K562 (cell line): ENCODE measurements around the gene SOX6. TPM values are rescaled to one million over a fixed set of nuclear protein-coding genes. Genes with fewer than 3 reads are reported as not detected.

ENCODE experiments used
- ELF1 ChIP-seq: fragments of 200-800 bp; sonication (Bioruptor generic); IDR thresholded peaks from 2 replicates; pipeline ENCODE4 v1.6.1; 2016; ENCODE audit warnings: missing genetic modification characterization, missing compliant biosample characterization
- MEF2A ChIP-seq: IDR thresholded peaks from 2 replicates; pipeline ENCODE4 v1.6.1; 2011; ENCODE audit warnings: low read depth, mild to moderate bottlenecking, low read length, moderate library complexity; ENCODE audit not compliant: control insufficient read depth
- MEF2D ChIP-seq: conservative IDR thresholded peaks from 2 replicates; pipeline ENCODE4 v1.6.1; 2016; ENCODE audit warnings: low read depth, missing genetic modification characterization, missing compliant biosample characterization
- NFE2 ChIP-seq: IDR thresholded peaks from 2 replicates; pipeline ENCODE4 v1.6.1; 2014; ENCODE audit warnings: antibody characterized with exemption, low read depth
- NR2C1 ChIP-seq, 2 experiments: fragments of 450-650 bp; IDR thresholded peaks; 2 replicates each; pipeline ENCODE4 v1.6.1; 2017; ENCODE audit warnings: mild to moderate bottlenecking in 2 of 2, antibody characterized with exemption in 1 of 2, inconsistent platforms in 1 of 2, missing compliant biosample characterization in 1 of 2, missing genetic modification characterization in 1 of 2
- PKNOX1 ChIP-seq: fragments of 450-650 bp; IDR thresholded peaks from 2 replicates; pipeline ENCODE4 v1.6.1; 2016
- POLR2AphosphoS5 ChIP-seq: IDR thresholded peaks from 2 replicates; pipeline ENCODE4 v1.6.1; 2011; ENCODE audit warnings: mild to moderate bottlenecking, low read depth, low read length, moderate library complexity; ENCODE audit not compliant: control insufficient read depth, insufficient read depth
- SMARCB1 ChIP-seq: IDR thresholded peaks from 2 replicates; pipeline ENCODE4 v1.6.1; 2011; ENCODE audit warnings: improper control_type of control experiment, low read depth; ENCODE audit not compliant: insufficient read length
- ZFX ChIP-seq: sonication (generic); formaldehyde crosslinking; IDR thresholded peaks from 2 replicates; pipeline ENCODE4 v1.8.0; 2022; ENCODE audit warnings: mild to moderate bottlenecking, missing genetic modification reagents, moderate library complexity
- ZNF561 ChIP-seq: fragments of 450-650 bp; formaldehyde crosslinking; conservative IDR thresholded peaks from 2 replicates; pipeline ENCODE4 v1.4.0; 2020; ENCODE audit warnings: mild to moderate bottlenecking, moderate library complexity
- ZNF592 ChIP-seq: fragments of 450-650 bp; IDR thresholded peaks from 2 replicates; pipeline ENCODE4 v1.6.1; 2017; ENCODE audit warnings: antibody characterized with exemption, mild to moderate bottlenecking
- ZNF644 ChIP-seq: fragments of 200-800 bp; sonication (Bioruptor generic); IDR thresholded peaks from 2 replicates; pipeline ENCODE4 v1.6.1; 2016; ENCODE audit warnings: low read depth, missing genetic modification characterization, missing compliant biosample characterization
- polyA plus RNA-seq, 8 experiments: library from polyadenylated mRNA; depleted of rRNA in 4 of 8; stranded (reverse) in 5 of 8; unstranded in 3 of 8; fragments of >200 nt; fragmentation: Nextera tagmentation in 2 of 8; fragmentation: Illumina TruSeq in 1 of 8; extraction: Ambion mirVana in 2 of 8; extraction: Trizol in 1 of 8; gene quantifications; 2 replicates each; pipeline versions ENCODE4 v1.2.1 to v1.2.3, GENCODE V29; 2011 to 2014; ENCODE audit warnings: inconsistent platforms in 1 of 8, missing spikeins in 1 of 8
- total RNA-seq, 7 experiments: library from RNA; depleted of rRNA in 6 of 7; stranded (reverse); fragments of >200 nt in 6 of 7; fragmentation: Illumina TruSeq in 2 of 7; extraction: Trizol in 2 of 7; gene quantifications; 2 replicates each; pipeline versions ENCODE4 v1.2.1 to v1.2.3, GENCODE V29; 2011 to 2021; ENCODE audit warnings: low replicate concordance in 1 of 7
- TF ChIP-seq, protein P1 (sequence below), 2 experiments: fragments of 450-650 bp in 1 of 2; sonication (generic) in 1 of 2; formaldehyde crosslinking in 1 of 2; IDR thresholded peaks in 1 of 2; conservative IDR thresholded peaks in 1 of 2; 2 replicates each; pipeline versions ENCODE4 v1.6.1 to v1.8.1; 2016 to 2023; ENCODE audit warnings: mild to moderate bottlenecking in 2 of 2, moderate library complexity in 2 of 2, inconsistent platforms in 1 of 2, missing genetic modification reagents in 1 of 2
- TF ChIP-seq, protein P2 (sequence below): fragments of 250-450 bp; sonication (Bioruptor Pico); IDR thresholded peaks from 2 replicates; pipeline ENCODE4 v1.8.0; 2022; ENCODE audit warnings: moderate library complexity, mild to moderate bottlenecking, inconsistent platforms
- TF ChIP-seq, protein P3 (sequence below): fragments of 250-450 bp; sonication (Bioruptor Pico); IDR thresholded peaks from 2 replicates; pipeline ENCODE4 v1.6.1; 2021; ENCODE audit warnings: mild to moderate bottlenecking
- TF ChIP-seq, protein P4 (sequence below): fragments of 450-650 bp; IDR thresholded peaks from 2 replicates; pipeline ENCODE4 v1.6.1; 2016; ENCODE audit warnings: mild to moderate bottlenecking

Gene SOX6
- total and polyA plus RNA-seq, 9 of the 15 experiments (the other 6 are each of a cell fraction or from before 2014, with no cell fraction given) = 0.89 to 8.7 (median 5.7) TPM

GRCh38 chr11:16293204-16293681, 63.1 kb downstream of the SOX6 start (continued):
- TF ChIP-seq, protein P1, sequence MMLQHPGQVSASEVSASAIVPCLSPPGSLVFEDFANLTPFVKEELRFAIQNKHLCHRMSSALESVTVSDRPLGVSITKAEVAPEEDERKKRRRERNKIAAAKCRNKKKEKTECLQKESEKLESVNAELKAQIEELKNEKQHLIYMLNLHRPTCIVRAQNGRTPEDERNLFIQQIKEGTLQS (IDR thresholded peaks at IDR 0.05) = no peak
- TF ChIP-seq, protein P1 (CRISPR knock-in tag; conservative IDR thresholded peaks at IDR 0.05) = no peak
- TF ChIP-seq ZNF644 (tag) (no peak), NR2C1 (IDR thresholded peaks at IDR 0.05) (0 out of 2 replicates have a peak, but pooled peaks have one; percentile 15), NR2C1 (tag; IDR thresholded peaks at IDR 0.05) (no peak), SMARCB1 (no peak), MEF2D (tag) (0 out of 2 replicates have a peak, but pooled peaks have one; percentile 33), NFE2 (no peak; the same call in 1 of the 2 replicates), MEF2A (peak; percentile 83), POLR2AphosphoS5 (peak; percentile 23; the same call in 1 of the 2 replicates), ZNF561 (CRISPR knock-in tag) (no peak), ZFX (CRISPR knock-in tag) (no peak), PKNOX1 (0 out of 2 replicates have a peak, but pooled peaks have one; percentile 19), ELF1 (no peak), ZNF592 (peak; percentile 78; the same call in 1 of the 2 replicates)
- TF ChIP-seq, protein P2, sequence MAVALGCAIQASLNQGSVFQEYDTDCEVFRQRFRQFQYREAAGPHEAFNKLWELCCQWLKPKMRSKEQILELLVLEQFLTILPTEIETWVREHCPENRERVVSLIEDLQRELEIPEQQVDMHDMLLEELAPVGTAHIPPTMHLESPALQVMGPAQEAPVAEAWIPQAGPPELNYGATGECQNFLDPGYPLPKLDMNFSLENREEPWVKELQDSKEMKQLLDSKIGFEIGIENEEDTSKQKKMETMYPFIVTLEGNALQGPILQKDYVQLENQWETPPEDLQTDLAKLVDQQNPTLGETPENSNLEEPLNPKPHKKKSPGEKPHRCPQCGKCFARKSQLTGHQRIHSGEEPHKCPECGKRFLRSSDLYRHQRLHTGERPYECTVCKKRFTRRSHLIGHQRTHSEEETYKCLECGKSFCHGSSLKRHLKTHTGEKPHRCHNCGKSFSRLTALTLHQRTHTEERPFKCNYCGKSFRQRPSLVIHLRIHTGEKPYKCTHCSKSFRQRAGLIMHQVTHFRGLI (CRISPR knock-in tag) = no peak
- TF ChIP-seq, protein P3, sequence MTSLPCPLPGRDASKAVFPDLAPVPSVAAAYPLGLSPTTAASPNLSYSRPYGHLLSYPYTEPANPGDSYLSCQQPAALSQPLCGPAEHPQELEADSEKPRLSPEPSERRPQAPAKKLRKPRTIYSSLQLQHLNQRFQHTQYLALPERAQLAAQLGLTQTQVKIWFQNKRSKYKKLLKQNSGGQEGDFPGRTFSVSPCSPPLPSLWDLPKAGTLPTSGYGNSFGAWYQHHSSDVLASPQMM (CRISPR knock-in tag) = no peak
- TF ChIP-seq, protein P4, sequence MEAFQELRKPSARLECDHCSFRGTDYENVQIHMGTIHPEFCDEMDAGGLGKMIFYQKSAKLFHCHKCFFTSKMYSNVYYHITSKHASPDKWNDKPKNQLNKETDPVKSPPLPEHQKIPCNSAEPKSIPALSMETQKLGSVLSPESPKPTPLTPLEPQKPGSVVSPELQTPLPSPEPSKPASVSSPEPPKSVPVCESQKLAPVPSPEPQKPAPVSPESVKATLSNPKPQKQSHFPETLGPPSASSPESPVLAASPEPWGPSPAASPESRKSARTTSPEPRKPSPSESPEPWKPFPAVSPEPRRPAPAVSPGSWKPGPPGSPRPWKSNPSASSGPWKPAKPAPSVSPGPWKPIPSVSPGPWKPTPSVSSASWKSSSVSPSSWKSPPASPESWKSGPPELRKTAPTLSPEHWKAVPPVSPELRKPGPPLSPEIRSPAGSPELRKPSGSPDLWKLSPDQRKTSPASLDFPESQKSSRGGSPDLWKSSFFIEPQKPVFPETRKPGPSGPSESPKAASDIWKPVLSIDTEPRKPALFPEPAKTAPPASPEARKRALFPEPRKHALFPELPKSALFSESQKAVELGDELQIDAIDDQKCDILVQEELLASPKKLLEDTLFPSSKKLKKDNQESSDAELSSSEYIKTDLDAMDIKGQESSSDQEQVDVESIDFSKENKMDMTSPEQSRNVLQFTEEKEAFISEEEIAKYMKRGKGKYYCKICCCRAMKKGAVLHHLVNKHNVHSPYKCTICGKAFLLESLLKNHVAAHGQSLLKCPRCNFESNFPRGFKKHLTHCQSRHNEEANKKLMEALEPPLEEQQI = no peak
